Esophagus mucosa (tissue), 1 donor: ENCODE measurements around the gene CRLF1. TPM values are rescaled to one million over a fixed set of nuclear protein-coding genes. Genes with fewer than 3 reads are reported as not detected.

ENCODE experiments used
- ATAC-seq: fragments of 200-7000 bp; cut with Tn5 transposase; one replicate; pipeline ENCODE4 v1.9.1; 2020
- total RNA-seq: library from RNA; stranded (reverse); gene quantifications from one replicate; pipeline ENCODE4 v1.2.4, GENCODE V29; 2023
- donor health status: DM: yes; HTN: yes; CAD: no.

Gene CRLF1
- total RNA-seq, 1 donor from 2014 or later = 7.9 TPM

- peak; percentile 95 for ATAC-seq
These were observed 29.8 kb upstream of the CRLF1 start for GRCh38 chr19:18636183-18636968.

GRCh38 chr19:18635831-18636182, 29.2 kb upstream of the CRLF1 start:
- ATAC-seq = no peak

- peak; percentile 50 for ATAC-seq
These were observed 28.2 kb upstream of the CRLF1 start for GRCh38 chr19:18634612-18635297.

GRCh38 chr19:18633321-18633720, 26.7 kb upstream of the CRLF1 start:
- ATAC-seq = no peak

GRCh38 chr19:18629166-18630088, 22.8 kb upstream of the CRLF1 start:
- ATAC-seq = peak; percentile 37

GRCh38 chr19:18626906-18627305, 20.3 kb upstream of the CRLF1 start:
- ATAC-seq = no peak

- no peak for ATAC-seq
These were observed 14.3 kb upstream of the CRLF1 start for GRCh38 chr19:18620902-18621301.

- ATAC-seq = peak; percentile 12
These were observed 13.7 kb upstream of the CRLF1 start for GRCh38 chr19:18620311-18620710.

GRCh38 chr19:18618236-18618635, 11.6 kb upstream of the CRLF1 start:
- no peak for ATAC-seq

- ATAC-seq = no peak
These were observed 11.0 kb upstream of the CRLF1 start for GRCh38 chr19:18617562-18617961.

GRCh38 chr19:18616023-18616422, 9.4 kb upstream of the CRLF1 start:
- ATAC-seq = no peak

- ATAC-seq = no peak
These were observed 7.1 kb upstream of the CRLF1 start for GRCh38 chr19:18613589-18614234.

GRCh38 chr19:18612772-18613588, 6.4 kb upstream of the CRLF1 start, which contains the start of gene TMEM59L:
TMEM59L (plus strand) TSS chr19:18612870; CDS start chr19:18612959, 89 bp downstream.
- peak; percentile 10 for ATAC-seq

GRCh38 chr19:18612051-18612771, 5.6 kb upstream of the CRLF1 start:
- no peak for ATAC-seq

- ATAC-seq = no peak
These were observed 4.9 kb upstream of the CRLF1 start for GRCh38 chr19:18611327-18612050.

GRCh38 chr19:18610556-18611326, 4.1 kb upstream of the CRLF1 start:
- no peak for ATAC-seq

GRCh38 chr19:18610245-18610555, 3.6 kb upstream of the CRLF1 start:
- no peak for ATAC-seq

GRCh38 chr19:18609717-18610051, 3.1 kb upstream of the CRLF1 start:
- ATAC-seq = no peak
